ENCODE measurements around the gene ST3GAL3.

DNA sequence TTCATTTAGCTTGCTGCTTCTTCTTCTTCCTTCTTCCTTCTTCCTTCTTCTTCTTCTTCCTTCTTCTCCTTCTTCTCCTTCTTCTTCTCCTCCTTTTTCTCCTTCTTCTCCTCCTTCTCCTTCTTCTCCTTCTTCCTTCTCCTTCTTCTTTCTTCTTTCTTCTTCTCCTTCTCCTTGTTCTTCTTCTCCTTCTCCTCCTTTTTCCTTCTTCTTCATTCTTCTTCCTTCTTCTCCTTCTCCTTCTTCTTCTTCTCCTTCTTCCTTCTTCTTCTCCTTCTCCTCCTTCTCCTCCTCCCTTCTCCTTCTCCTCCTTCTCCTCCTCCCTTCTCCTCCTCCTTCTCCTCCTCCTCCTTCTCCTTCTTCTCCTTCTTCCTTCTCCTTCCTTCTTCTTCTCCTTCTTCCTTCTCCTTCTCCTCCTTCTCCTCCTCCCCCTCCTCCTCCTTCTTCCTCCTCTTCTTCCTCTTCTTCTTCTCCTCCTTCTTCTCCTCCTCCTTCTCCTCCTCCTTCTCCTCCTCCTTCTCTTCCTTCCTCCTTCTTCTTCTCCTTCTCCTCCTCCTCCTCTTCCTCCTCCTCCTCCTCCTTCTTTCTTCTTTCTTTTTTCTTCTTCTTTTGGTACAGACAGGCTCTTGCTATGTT is 110.1 kb downstream of the ST3GAL3 start:
- TF ChIP-seq, protein P1, sequence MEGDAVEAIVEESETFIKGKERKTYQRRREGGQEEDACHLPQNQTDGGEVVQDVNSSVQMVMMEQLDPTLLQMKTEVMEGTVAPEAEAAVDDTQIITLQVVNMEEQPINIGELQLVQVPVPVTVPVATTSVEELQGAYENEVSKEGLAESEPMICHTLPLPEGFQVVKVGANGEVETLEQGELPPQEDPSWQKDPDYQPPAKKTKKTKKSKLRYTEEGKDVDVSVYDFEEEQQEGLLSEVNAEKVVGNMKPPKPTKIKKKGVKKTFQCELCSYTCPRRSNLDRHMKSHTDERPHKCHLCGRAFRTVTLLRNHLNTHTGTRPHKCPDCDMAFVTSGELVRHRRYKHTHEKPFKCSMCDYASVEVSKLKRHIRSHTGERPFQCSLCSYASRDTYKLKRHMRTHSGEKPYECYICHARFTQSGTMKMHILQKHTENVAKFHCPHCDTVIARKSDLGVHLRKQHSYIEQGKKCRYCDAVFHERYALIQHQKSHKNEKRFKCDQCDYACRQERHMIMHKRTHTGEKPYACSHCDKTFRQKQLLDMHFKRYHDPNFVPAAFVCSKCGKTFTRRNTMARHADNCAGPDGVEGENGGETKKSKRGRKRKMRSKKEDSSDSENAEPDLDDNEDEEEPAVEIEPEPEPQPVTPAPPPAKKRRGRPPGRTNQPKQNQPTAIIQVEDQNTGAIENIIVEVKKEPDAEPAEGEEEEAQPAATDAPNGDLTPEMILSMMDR (IDR thresholded peaks at IDR 0.05 in 4 of 5, conservative IDR thresholded peaks at IDR 0.05 in 1 of 5), result no peak
- no peak for TF ChIP-seq POLR2A (IDR thresholded peaks at IDR 0.05)
